GM21515 (cell line): ENCODE measurements around the gene MYL4.
"Not testable (repeated sequence)": the region's sequence is repeated elsewhere in the genome, so short reads cannot be mapped to it uniquely, and the experiment has no call there.

Experiments used
- ATAC-seq: cut with Tn5 transposase; IDR thresholded peaks from one replicate; pipeline ENCODE4 v1.9.1; 2021; ENCODE audit not compliant: unreplicated experiment

Gene MYL4

GRCh38 chr17:47192554-47192953 lies 16.6 kb upstream of the MYL4 start:
- ATAC-seq = no peak

DNA sequence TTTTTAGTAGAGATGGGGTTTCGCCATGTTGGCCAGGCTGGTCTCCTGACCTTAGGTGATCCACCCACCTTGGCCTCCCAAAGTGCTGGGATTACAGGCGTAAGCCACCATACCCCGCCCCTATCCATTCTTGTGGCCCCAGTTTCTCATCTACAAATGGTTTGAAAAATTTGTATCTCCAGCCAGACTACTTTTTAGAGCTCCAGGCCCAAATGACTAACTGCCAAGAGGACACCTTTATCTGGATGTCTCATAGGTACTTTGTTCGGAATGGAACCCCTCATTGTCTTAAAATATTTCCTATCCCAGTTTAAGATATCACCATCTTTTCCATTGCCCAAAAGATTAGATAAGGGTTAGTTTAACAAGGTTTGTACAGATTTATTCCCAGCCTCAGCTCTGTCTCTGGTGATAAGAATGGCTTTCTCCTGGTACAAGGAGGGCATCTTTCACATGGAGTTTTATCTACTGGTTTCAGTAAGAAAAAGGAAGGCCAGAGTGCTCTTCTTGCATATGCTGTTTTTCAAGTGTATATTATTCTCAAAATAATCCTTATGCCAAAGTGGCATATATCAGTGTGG lies 15.1 kb upstream of the MYL4 start:
- no peak for ATAC-seq

DNA sequence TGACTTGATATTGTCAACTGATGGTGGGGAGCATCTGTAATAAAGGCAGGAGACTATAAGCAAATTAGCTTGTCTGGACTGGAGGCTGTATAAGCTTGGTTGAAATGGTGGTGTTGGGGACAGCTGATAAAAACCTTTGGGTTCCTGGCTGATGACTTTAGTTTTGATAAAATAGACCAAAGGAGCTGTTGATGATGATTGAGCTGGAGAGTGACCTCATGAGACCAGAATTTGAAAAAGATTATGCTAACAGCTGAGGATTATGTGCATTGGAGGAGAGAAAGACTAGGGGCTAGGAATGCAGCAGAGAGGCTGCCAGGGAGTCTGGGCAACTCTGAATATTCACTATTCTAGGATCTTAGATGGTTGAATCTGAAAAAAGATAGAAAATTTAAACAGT lies 11.3 kb upstream of the MYL4 start:
- ATAC-seq = no peak

GRCh38 chr17:47199627-47200324 lies 9.4 kb upstream of the MYL4 start:
- no peak for ATAC-seq

DNA sequence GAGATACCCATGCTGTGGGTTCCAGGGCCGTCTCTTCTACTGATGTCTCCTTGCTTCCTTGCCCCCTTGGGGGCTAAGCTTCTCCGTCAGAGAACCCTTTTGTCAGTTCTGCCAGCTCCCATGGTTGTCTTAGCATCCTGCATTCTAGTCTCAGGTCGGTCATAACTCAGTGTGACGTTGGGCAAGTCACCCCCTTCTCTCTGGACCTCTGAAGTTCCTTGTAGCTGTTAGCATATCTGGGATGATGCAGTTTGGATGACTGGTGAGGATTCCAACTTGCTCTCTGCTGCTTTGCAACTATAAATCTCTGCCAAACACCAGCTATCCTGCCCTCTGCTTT lies 8.9 kb upstream of the MYL4 start:
- no peak for ATAC-seq

- ATAC-seq = no peak
Observed at GRCh38 chr17:47201166-47201565, 8.0 kb upstream of the MYL4 start.

GRCh38 chr17:47203984-47204721 lies 5.0 kb upstream of the MYL4 start:
- no peak for ATAC-seq

DNA sequence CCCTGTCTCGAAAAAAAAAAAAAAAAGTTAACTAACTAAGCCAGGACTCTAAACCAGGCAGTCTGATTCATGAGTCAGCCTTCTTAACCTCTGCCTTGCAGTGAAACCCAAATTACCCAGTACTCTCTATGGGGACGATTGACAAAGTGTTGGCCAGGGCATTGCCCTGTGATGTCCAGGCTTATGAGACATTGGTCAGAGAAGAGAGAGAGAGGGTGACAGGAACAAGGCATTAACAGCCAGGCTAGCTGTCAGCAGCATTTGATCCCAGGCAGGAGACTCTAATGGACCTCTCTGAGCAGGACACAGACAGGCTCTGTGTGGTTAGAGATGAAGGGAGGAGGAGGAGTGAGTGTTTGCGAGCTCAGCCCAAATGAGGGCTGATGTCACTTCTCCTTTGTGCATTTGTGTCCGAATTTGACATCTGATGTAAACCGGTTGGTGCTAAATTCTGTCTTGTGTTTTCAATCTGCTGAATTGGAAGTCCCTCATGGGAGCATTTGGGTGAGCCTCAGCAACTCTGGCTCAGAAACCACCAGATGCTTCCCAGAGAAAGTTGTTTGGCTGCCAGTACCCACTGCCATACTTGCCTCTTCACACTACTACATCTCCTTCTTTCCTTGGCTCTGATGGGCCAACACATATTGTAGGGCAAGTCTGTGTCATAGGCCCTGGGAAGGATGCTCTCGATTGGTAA lies 4.3 kb upstream of the MYL4 start:
- no peak for ATAC-seq

DNA sequence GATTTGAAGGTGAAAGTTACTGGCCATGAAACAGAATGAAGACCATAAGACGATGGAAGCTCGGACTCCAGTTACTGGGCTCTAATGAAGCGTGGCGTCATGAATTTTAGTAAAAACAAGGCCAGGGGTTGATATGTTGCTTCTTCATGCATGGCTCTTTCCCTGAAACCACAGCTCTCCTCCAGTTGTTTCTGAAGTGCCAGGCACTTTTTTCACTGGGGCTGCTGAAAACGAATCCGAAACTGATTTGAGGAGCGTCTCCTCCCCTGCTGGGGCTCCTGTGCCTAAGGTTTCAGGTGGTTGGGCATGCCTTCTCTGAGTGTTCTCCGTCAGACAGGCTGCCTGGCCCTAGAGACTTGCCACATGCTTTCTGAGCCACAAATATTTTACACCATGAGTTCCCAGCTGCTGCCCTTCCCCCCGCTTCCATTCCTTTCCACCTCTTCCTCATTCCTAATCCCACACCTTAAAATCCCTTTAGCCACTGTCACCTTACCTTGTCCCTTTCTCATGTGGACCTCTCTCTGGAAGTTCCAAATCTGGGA lies 3.7 kb upstream of the MYL4 start:
- ATAC-seq = no peak

DNA sequence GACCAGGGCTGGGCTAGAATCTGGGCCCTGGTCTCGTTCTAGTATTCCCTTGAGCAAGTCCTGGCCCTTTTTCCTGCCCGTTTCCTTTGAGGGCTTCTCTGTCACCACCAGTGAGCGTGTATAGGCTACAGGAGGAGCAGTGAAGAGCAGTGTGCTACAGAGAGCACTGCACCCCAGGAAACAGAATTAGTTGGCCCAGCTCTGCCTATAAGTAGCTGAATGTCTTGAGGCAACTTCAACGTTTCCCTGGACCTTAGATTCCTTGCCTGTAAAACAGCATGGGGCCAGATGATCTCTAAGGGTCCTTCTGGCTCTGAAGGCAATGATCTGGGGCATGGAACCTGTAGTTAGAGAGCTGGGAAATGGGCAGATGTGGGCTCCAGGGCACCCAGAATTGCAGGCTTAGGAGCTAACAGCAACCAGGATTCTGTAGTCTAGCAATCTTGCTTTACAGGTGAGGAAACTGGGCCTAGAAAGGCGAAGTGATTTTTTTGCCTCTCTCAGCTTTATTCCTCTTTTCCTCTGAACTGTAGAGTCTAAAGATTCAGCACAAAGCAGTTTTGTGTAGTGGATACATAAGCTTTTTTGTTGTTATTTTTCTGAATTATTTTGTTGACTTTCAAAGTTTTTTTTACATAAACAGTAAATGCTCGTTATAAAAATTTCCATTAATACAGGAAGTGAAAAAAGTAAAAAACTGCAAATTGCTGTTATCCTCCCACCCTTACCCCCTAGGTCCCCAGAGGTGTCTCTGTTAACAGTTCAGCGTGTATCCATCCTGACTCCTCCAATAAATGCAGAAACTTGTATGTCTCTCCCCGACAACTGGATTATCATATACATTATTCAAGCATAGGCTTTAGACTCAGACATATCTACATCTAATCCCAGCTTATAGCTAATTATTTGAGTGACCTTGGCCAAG lies 1.7 kb upstream of the MYL4 start:
- ATAC-seq = no peak

DNA sequence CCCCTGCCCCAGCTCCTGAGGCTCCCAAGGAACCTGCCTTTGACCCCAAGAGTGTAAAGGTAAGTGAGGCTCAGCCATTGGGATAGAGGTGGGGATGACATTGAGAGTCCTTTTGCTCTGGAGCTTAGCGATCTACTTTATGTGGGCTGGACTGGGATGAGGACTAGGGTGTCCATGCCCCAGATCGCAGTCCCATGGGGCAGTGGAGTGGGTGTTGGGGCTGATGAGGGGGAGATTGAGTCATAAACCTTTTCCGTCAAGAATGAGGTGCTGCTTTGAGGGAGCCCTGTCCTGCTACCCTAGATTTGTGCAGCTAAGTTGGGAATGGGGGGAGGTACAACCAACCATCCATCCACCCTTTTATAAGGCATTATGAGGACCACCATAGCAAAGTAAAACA lies 351 bp downstream of the MYL4 start:
- ATAC-seq = no peak

GRCh38 chr17:47210105-47210504 lies 957 bp downstream of the MYL4 start:
- no peak for ATAC-seq

DNA sequence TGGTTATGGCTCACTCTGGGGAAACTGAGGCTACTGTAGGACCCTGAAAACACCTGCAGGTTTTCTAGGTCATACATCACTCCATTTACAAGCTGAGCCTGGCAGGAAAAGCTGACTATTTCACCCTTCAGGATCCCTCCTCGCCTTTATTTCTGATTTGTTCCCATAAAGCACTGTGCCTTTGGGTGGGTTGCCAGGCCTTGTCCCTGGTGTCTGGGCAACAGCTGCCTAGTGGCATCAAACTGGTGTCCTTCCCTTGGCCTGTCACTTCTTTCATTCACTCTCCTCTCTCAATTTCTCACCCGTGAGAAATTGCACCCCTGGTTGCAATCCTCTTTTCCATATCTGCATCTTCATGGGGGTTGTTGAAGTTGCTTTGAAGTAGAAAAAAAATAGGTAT lies 1.6 kb downstream of the MYL4 start:
- no peak for ATAC-seq

DNA sequence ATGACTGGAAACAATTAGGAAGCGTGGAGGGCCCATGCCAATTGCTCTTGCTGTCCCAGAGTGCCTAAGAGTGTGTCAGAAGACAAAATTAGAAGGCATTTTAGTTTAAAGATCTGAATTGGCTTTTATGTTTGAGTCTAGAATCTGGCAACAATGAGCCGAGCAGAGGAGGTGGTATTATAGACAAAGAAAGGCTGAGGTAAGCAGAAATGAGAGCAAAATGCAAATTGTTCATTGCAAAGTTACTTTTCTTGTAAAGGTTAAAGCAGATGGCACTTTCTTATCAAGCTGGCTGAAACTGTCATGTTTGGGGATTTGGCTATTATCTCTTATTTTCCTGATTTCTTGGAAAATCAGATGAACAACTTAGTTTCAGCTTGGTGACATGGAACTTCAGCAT lies 3.3 kb downstream of the MYL4 start:
- ATAC-seq = no peak

GRCh38 chr17:47213540-47213939 lies 4.4 kb downstream of the MYL4 start:
- no peak for ATAC-seq

DNA sequence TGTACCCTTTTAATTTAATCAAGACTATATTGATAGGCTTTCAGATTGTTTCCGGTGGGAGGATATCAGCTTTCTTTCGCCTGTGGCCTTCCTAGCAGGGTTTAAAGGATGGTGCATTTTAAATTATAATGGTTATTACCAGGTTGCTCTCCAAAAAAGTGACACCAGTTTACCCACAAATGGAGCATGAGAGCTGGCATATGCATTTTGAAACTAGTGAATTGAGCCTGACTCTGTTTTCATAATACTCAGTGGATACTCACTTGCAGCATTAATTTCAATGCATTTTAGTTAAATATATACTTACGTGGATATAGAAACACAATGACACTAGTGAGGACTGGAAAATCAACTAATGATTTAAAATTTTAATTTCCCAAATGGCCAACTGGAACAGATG lies 5.8 kb downstream of the MYL4 start:
- no peak for ATAC-seq

DNA sequence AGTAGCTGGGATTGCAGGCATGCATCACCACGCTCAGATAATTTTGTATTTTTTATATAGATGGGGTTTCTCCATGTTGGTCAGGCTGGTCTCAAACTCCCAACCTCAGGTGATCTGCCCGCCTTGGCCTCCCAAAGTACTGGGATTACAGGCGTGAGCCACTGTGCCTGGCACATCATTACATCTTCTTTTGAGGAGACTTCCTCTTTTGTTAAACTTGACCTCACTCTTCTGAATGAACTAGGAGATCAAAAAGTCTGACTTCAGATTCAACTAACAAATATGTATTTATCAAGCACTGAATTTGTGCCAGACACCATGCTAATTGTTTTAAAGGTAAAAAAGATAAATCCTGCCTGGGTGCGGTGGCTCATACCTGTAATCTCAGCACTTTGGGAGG lies 7.7 kb downstream of the MYL4 start:
- ATAC-seq = not testable (repeated sequence)

- ATAC-seq = not testable (repeated sequence)
Observed at GRCh38 chr17:47217279-47217678, 8.1 kb downstream of the MYL4 start.

DNA sequence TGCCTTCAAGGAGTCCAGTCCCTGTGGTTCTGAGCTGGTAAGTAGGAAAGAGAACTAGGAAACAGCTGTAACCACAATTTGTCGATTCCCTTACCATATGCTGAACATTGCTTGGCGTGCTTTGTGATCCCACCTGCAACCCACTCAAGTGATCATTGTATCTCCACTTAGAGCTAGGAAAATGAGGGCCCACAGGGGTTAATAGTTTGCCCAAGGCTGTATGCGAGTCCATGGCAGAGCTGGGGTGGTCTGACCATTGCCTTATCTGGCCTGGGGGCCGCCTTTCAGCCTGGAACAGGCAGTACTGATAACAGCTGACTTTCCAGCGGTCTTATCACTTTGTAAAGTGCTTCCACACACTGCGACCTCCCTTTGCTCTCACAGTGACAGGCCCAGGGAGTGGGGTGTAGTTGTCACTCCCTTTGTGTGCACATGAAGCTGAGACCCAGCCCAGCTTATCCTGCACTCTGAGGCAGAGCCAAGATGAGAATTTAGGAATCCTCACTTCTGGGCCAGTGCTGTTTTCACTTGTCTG lies 9.8 kb downstream of the MYL4 start:
- ATAC-seq = no peak
